H1 (cell line): ENCODE results near the gene ODC1. TPM values are rescaled to one million over a fixed set of nuclear protein-coding genes. Genes with fewer than 3 reads are reported as not detected.

Experiments
- CHD7 ChIP-seq: fragments of 300-600 bp; sonication (generic); IDR thresholded peaks from 2 replicates; pipeline ENCODE4 v1.7.1; 2012; ENCODE audit warnings: low read length, moderate library complexity, mild to moderate bottlenecking, inconsistent platforms; ENCODE audit not compliant: insufficient replicate concordance
- EZH2 ChIP-seq: fragments of 200-600 bp; sonication (generic); IDR thresholded peaks from 2 replicates; pipeline ENCODE4 v1.7.1; 2012; ENCODE audit warnings: low read depth, mild to moderate bottlenecking, moderate library complexity, low read length, inconsistent platforms; ENCODE audit not compliant: severe bottlenecking
- polyA plus RNA-seq, 7 experiments: library from polyadenylated mRNA; depleted of rRNA in 3 of 7; stranded (reverse) in 5 of 7; unstranded in 2 of 7; fragments of >200 nt in 5 of 7; fragments of 200-250 nt in 2 of 7; gene quantifications; 1 replicate in 5 of 7; 2 replicates in 1 of 7; 4 replicates in 1 of 7; pipeline versions ENCODE4 v1.2.1 to v1.2.3, GENCODE V29; 2011 to 2013; ENCODE audit warnings: missing spikeins in 2 of 7, mixed read lengths in 2 of 7
- total RNA-seq: library from RNA; stranded (reverse); fragmentation: NEBNext Ultra II Directional; extraction: Animal tissue kit (Norgen Biotek cat#: 25700); gene quantifications from 2 replicates; pipeline ENCODE4 v1.2.1, GENCODE V29; 2021

Gene ODC1
- total and polyA plus RNA-seq, 2 of the 8 experiments (the other 6 are each of a cell fraction or from before 2014, with no cell fraction given): 57.2 to 76.7 TPM

- TF ChIP-seq CHD7: no peak
- TF ChIP-seq EZH2: no peak
These were observed 8.2 kb downstream of the ODC1 start (continued) for GRCh38 chr2:10439971-10440370.
